ENCODE data around the gene ACP4.

The ACP4 gene

GRCh38 chr19:50822661-50823208 lies 32.5 kb downstream of the ACP4 start:
- DNase-seq (ENCODE audit: low read depth), result no peak

- no peak for DNase-seq (ENCODE audit: low read depth)
Observed at GRCh38 chr19:50823389-50824042, 33.3 kb downstream of the ACP4 start, which contains the start of gene KLK1. TSS of gene KLK1 (minus strand) at chr19:50823787. CDS start at chr19:50823748, 39 bp downstream.

GRCh38 chr19:50826492-50827240 lies 36.5 kb downstream of the ACP4 start:
- DNase-seq (ENCODE audit: low read depth), result no peak

- no peak for DNase-seq (ENCODE audit: low read depth)
Observed at GRCh38 chr19:50827476-50827875, 37.3 kb downstream of the ACP4 start.

- no peak for DNase-seq (ENCODE audit: low read depth)
Observed at GRCh38 chr19:50829801-50830200, 39.6 kb downstream of the ACP4 start.

GRCh38 chr19:50830266-50831025 lies 40.2 kb downstream of the ACP4 start:
- DNase-seq (ENCODE audit: low read depth), result no peak

GRCh38 chr19:50831026-50831396 lies 40.8 kb downstream of the ACP4 start:
- DNase-seq (ENCODE audit: low read depth), result no peak

GRCh38 chr19:50832666-50833065 lies 42.5 kb downstream of the ACP4 start:
- DNase-seq (ENCODE audit: low read depth), result no peak

- DNase-seq (ENCODE audit: low read depth), result no peak
Observed at GRCh38 chr19:50833117-50833801, 43.0 kb downstream of the ACP4 start, which contains the start of gene KLK15. TSS of gene KLK15 (minus strand) at chr19:50833574. CDS start at chr19:50831492, 2,082 bp downstream.

- DNase-seq (ENCODE audit: low read depth), result no peak
Observed at GRCh38 chr19:50833802-50834167, 43.6 kb downstream of the ACP4 start.

GRCh38 chr19:50835103-50835784 lies 45.0 kb downstream of the ACP4 start:
- DNase-seq (ENCODE audit: low read depth), result peak; percentile 30

GRCh38 chr19:50835785-50836542 lies 45.7 kb downstream of the ACP4 start:
- peak; percentile 59 for DNase-seq (ENCODE audit: low read depth)

GRCh38 chr19:50836543-50837195 lies 46.5 kb downstream of the ACP4 start:
- no peak for DNase-seq (ENCODE audit: low read depth)

GRCh38 chr19:50837300-50837699 lies 47.1 kb downstream of the ACP4 start:
- no peak for DNase-seq (ENCODE audit: low read depth)

- DNase-seq (ENCODE audit: low read depth), result peak; percentile 15
Observed at GRCh38 chr19:50838239-50838638, 48.0 kb downstream of the ACP4 start.

GRCh38 chr19:50839712-50840655 lies 49.8 kb downstream of the ACP4 start:
- DNase-seq (ENCODE audit: low read depth), result no peak

- no peak for DNase-seq (ENCODE audit: low read depth)
Observed at GRCh38 chr19:50842130-50842529, 51.9 kb downstream of the ACP4 start.

- DNase-seq (ENCODE audit: low read depth), result no peak
Observed at GRCh38 chr19:50843205-50843604, 53.0 kb downstream of the ACP4 start.

GRCh38 chr19:50843701-50844221 lies 53.5 kb downstream of the ACP4 start:
- no peak for DNase-seq (ENCODE audit: low read depth)
